DND-41 (cell line): ENCODE data around the gene MATR3.
"Not testable (repeated sequence)": the region's sequence is repeated elsewhere in the genome, so short reads cannot be mapped to it uniquely, and the experiment has no call there.

ENCODE experiments used
- EZH2 ChIP-seq: IDR thresholded peaks from 3 replicates; pipeline ENCODE4 v1.6.1; 2012; ENCODE audit warnings: borderline replicate concordance, low read depth, mild to moderate bottlenecking, moderate library complexity, low read length, inconsistent platforms; ENCODE audit not compliant: severe bottlenecking
- TF ChIP-seq, protein P1 (sequence below): IDR thresholded peaks from 2 replicates; pipeline ENCODE4 v1.5.1; 2012; ENCODE audit warnings: borderline replicate concordance, low read length, moderate library complexity, mild to moderate bottlenecking; ENCODE audit not compliant: poor library complexity, severe bottlenecking; ENCODE audit errors: extremely low read depth

DNA sequence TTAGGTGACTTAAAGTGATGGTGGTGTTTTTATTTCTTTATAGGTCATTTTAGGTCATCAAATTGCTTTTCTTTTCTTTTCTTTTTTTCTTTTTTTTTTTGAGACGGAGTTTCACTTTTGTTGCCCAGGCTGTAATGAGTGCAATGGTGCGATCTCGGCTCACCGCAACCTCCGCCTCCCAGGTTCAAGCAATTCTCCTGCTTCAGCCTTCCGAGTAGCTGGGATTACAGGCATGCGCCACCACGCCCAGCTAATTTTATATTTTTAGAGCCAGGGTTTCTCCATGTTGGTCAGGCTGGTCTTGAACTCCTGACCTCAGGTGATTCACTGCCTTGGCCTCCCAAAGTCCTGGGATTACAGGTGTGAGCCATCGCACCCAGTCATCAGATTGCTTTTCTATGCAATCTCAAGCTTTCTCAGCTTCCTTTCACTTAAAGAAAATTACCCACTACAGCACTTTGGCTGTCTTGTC lies 17.2 kb downstream of the MATR3 start:
- TF ChIP-seq, protein P1, sequence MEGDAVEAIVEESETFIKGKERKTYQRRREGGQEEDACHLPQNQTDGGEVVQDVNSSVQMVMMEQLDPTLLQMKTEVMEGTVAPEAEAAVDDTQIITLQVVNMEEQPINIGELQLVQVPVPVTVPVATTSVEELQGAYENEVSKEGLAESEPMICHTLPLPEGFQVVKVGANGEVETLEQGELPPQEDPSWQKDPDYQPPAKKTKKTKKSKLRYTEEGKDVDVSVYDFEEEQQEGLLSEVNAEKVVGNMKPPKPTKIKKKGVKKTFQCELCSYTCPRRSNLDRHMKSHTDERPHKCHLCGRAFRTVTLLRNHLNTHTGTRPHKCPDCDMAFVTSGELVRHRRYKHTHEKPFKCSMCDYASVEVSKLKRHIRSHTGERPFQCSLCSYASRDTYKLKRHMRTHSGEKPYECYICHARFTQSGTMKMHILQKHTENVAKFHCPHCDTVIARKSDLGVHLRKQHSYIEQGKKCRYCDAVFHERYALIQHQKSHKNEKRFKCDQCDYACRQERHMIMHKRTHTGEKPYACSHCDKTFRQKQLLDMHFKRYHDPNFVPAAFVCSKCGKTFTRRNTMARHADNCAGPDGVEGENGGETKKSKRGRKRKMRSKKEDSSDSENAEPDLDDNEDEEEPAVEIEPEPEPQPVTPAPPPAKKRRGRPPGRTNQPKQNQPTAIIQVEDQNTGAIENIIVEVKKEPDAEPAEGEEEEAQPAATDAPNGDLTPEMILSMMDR: not testable (repeated sequence)
- TF ChIP-seq EZH2: not testable (repeated sequence)
